ENCODE measurements around the gene ACOT12.

Gene ACOT12

DNA sequence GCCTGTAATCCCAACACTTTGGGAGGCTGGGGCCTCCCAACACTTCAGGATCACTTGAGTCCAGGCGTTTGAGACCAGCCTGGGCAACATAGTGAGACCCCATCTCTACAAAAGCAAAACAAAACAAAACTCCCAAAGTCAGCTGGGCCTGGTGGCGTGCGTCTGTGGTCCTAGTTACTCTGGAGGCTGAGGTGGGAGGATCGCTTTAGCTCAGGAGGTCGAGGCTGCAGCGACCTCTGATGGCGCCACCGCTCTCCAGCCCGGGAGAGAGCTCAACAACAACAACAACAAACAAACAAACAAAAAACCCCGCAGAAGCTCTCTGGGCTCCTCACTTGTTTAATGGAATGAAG is 528 bp downstream of the ACOT12 start:
- in situ Hi-C loops (cut with MboI; ENCODE audit: low pct_unique_long_range_greater_than_20kb, low sequenced_read_pairs, unreplicated experiment): no loop called here
- no peak for DNase-seq (ENCODE audit: low spot score)
- TF ChIP-seq, protein P1, sequence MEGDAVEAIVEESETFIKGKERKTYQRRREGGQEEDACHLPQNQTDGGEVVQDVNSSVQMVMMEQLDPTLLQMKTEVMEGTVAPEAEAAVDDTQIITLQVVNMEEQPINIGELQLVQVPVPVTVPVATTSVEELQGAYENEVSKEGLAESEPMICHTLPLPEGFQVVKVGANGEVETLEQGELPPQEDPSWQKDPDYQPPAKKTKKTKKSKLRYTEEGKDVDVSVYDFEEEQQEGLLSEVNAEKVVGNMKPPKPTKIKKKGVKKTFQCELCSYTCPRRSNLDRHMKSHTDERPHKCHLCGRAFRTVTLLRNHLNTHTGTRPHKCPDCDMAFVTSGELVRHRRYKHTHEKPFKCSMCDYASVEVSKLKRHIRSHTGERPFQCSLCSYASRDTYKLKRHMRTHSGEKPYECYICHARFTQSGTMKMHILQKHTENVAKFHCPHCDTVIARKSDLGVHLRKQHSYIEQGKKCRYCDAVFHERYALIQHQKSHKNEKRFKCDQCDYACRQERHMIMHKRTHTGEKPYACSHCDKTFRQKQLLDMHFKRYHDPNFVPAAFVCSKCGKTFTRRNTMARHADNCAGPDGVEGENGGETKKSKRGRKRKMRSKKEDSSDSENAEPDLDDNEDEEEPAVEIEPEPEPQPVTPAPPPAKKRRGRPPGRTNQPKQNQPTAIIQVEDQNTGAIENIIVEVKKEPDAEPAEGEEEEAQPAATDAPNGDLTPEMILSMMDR (IDR thresholded peaks at IDR 0.05; ENCODE audit: extremely low read depth, insufficient read depth, missing control alignments): no peak

DNA sequence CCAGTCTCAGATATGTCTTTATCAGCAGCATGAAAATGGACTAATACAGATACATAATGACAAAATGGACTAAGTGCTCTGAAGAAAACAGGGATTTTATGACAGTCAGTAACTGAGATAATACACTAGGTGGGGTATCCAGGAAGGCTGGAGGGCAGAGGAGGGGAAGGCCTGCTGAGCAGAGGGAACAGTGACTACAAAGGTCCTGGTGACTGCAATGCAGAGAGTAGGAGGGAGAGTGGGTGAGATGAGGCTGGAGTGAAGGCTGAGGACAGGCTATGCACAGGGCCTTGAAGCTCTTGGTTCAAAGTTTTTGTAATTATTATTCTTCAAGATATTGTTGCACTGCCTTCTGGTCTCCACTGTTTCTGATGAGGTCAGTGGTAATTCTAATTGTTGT is 4.9 kb downstream of the ACOT12 start:
- DNase-seq (ENCODE audit: low spot score): no peak
- TF ChIP-seq, protein P1 (IDR thresholded peaks at IDR 0.05; ENCODE audit: extremely low read depth, insufficient read depth, missing control alignments): no peak
- in situ Hi-C loops (cut with MboI; ENCODE audit: low pct_unique_long_range_greater_than_20kb, low sequenced_read_pairs, unreplicated experiment): no loop called here

DNA sequence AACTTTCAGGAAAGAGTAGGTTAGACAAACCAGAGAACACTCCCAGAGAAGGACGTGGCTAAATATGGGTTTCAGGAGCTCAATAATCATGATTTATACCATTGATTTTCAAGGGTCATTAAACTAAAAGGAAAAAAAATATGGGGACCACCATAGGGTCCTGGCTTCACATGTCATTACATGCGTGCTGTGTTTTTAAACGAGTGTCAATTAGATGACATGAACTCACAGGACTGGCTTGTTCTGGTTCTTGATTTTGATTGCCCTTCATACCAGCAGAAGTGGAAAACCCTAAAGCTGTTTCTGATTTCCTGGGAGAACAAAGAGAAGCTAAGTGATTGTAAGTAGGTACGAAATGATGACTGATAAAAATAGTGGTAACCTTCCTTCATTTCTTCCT is 5.8 kb downstream of the ACOT12 start:
- in situ Hi-C loops (cut with MboI; ENCODE audit: low pct_unique_long_range_greater_than_20kb, low sequenced_read_pairs, unreplicated experiment): no loop called here
- TF ChIP-seq, protein P1 (IDR thresholded peaks at IDR 0.05; ENCODE audit: extremely low read depth, insufficient read depth, missing control alignments): no peak
- DNase-seq (ENCODE audit: low spot score): no peak

DNA sequence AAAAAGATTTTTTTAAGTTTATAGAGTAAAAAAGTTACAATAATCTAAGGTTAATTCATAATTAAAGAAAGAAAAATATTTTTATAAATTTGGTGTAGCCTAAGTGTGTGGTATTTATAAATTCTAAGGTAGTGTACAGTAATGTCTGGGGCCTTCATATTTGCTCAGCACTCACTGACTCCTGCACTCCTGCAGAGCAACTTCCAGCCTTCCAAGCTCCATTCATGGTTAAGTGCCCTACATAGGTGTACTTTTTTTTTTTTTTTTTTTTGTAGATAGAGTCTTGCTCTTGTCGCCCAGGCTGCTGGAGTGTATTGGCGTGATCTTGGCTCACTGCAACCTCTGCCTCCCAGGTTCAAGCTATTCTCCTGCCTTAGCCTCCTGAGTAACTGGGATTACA is 10.1 kb downstream of the ACOT12 start:
- TF ChIP-seq, protein P1 (IDR thresholded peaks at IDR 0.05; ENCODE audit: extremely low read depth, insufficient read depth, missing control alignments): no peak
- in situ Hi-C loops (cut with MboI; ENCODE audit: low pct_unique_long_range_greater_than_20kb, low sequenced_read_pairs, unreplicated experiment): no loop called here
- DNase-seq (ENCODE audit: low spot score): no peak

DNA sequence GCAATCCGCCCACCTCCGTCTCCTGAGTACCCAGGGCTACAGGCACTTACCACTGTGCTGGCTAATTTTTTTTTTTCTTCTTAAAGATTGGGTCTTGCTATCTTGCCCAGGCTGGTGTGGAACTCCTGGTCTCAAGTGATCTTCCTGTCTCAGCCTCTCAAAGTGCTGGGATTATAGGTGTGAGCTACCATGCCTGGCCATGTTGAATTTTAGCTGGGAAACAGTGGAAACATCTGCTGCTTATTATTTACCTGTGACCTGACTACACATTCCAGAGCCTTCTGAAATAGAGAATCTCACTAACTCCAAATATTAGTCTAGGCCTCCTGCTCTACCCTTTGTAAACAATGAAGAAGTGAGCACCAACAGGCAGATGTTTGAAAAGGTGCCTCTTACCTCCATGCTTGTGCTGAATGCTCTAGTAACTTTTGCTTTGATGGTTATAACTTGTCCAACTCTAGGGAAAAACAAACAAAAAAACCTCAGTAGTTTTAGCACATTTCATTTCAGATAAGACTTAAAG is 22.5 kb downstream of the ACOT12 start:
- DNase-seq (ENCODE audit: low spot score): no peak
- TF ChIP-seq, protein P1 (IDR thresholded peaks at IDR 0.05; ENCODE audit: extremely low read depth, insufficient read depth, missing control alignments): no peak
- in situ Hi-C loops (cut with MboI; ENCODE audit: low pct_unique_long_range_greater_than_20kb, low sequenced_read_pairs, unreplicated experiment): no loop called here

DNA sequence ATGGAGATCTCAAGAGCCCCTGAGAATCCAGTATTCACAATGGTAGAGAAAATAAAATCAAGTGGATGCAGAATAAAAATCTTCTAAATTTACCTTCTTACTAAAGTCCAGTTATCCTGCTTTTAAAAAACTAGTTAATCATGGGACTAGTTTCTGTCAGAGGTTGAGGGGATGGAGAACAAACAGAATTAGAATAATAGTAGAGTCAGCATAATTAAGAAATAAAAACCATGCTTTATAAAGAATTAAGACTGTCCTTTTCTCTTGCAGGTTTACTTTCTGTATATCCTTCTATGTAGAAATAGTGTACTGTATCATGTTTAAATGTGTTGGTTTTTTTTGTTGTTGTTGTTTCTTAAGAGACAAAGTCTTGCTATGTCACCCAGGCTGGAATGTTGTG is 23.0 kb downstream of the ACOT12 start:
- DNase-seq (ENCODE audit: low spot score): no peak
- in situ Hi-C loops (cut with MboI; ENCODE audit: low pct_unique_long_range_greater_than_20kb, low sequenced_read_pairs, unreplicated experiment): no loop called here
- TF ChIP-seq, protein P1 (IDR thresholded peaks at IDR 0.05; ENCODE audit: extremely low read depth, insufficient read depth, missing control alignments): no peak

DNA sequence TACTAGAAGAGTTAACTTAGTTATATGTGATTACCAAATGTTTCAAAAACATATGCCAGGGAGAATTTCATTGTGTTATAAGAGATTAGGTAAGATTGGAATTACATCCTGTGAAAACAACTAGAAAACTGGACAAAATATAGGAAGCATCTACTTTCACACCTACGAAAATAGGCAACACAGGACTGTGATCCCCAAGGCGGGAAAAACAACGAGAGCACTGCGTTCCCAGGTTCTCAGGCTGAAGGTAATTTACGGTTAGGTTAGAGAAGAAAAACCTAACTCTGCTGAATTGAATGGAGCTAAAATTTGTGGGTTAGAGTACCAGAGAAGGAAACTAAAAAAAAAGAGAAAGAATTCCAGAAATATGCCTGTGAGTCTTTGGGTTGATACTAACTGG is 28.4 kb downstream of the ACOT12 start:
- no peak for DNase-seq (ENCODE audit: low spot score)
- in situ Hi-C loops (cut with MboI; ENCODE audit: low pct_unique_long_range_greater_than_20kb, low sequenced_read_pairs, unreplicated experiment): no loop called here
- TF ChIP-seq, protein P1 (IDR thresholded peaks at IDR 0.05; ENCODE audit: extremely low read depth, insufficient read depth, missing control alignments): no peak

Measured in GM13977 (cell line).